Esophagus squamous epithelium (tissue), 4 donors: Measurements from ENCODE around the gene PARP15.

Experiments
- POLR2A ChIP-seq, 4 donors: fragments of 450-650 bp; IDR thresholded peaks; one replicate each; pipeline ENCODE4 v1.6.1; 2017; ENCODE audit warnings: antibody characterized with exemption in 4 of 4, mild to moderate bottlenecking in 4 of 4, moderate library complexity in 3 of 4
- TF ChIP-seq, protein P1 (sequence below), 6 experiments: fragments of 450-650 bp in 4 of 6; fragments of 200-600 bp in 2 of 6; sonication (generic) in 2 of 6; IDR thresholded peaks; one replicate each; pipeline ENCODE4 v1.5.1; 2016 to 2019; ENCODE audit warnings: antibody characterized with exemption in 6 of 6, mild to moderate bottlenecking in 4 of 6, moderate library complexity in 4 of 6

DNA sequence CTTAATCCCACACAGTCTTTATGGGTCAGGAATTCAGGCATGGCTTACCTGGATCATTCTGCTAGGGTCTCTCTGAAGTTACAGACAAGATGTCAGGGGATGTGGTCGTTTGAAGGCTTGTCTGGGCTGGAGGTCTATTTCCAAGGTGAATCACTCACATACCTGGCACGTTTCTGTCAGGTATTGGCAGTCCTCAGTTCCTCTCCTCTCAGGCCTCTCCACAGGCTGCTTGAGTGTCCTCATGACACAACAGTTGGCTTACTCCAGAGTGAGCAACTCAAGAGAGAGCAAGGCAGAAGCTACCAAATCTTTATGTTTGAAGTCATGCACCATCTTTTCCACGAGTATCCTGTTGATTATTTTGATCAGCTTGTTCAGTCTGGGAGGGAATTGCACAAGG lies 59.2 kb downstream of the PARP15 start:
- no peak for TF ChIP-seq POLR2A (IDR thresholded peaks at IDR 0.05)
- TF ChIP-seq, protein P1, sequence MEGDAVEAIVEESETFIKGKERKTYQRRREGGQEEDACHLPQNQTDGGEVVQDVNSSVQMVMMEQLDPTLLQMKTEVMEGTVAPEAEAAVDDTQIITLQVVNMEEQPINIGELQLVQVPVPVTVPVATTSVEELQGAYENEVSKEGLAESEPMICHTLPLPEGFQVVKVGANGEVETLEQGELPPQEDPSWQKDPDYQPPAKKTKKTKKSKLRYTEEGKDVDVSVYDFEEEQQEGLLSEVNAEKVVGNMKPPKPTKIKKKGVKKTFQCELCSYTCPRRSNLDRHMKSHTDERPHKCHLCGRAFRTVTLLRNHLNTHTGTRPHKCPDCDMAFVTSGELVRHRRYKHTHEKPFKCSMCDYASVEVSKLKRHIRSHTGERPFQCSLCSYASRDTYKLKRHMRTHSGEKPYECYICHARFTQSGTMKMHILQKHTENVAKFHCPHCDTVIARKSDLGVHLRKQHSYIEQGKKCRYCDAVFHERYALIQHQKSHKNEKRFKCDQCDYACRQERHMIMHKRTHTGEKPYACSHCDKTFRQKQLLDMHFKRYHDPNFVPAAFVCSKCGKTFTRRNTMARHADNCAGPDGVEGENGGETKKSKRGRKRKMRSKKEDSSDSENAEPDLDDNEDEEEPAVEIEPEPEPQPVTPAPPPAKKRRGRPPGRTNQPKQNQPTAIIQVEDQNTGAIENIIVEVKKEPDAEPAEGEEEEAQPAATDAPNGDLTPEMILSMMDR (IDR thresholded peaks at IDR 0.05), result no peak
